HG03442 (cell line): Measurements from ENCODE around the gene NPIPA3.
A peak's percentile ranks its signal among the peaks of the same experiment; 100 is the strongest.
"Not testable (repeated sequence)": the region's sequence is repeated elsewhere in the genome, so short reads cannot be mapped to it uniquely, and the experiment has no call there.

Experiments used
- ATAC-seq: cut with Tn5 transposase; IDR thresholded peaks from one replicate; pipeline ENCODE4 v1.9.1; 2021; ENCODE audit warnings: mild to moderate bottlenecking, moderate library complexity; ENCODE audit not compliant: unreplicated experiment

NPIPA3 gene

GRCh38 chr16:14703156-14704011, at the start of gene NPIPA3:
Gene NPIPA3, plus strand, starts transcription at chr16:14703411. Its CDS starts 5,533 bp downstream, at chr16:14708944.
- ATAC-seq, result peak; percentile 96

DNA sequence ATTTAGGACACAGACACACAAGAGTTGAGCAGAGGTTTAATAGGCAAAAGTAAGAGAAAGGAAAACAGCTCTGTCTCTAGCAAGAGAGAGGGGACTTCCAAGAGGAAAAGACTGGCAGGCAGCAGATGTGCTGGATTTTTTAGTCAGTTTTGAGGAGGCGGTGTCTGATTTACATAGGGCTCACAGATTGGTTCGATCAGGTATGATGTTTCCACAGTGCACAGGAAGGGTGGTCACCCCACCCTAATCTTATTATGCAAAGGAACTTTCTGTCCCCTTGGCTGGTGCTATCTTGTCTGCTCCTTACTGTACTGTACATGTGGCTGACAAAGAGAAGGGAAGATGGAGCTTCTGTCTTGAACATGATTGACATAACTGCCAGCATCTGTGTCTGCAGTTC, 45.1 kb upstream of the NPIPA3 start:
- peak; percentile 74 for ATAC-seq

DNA sequence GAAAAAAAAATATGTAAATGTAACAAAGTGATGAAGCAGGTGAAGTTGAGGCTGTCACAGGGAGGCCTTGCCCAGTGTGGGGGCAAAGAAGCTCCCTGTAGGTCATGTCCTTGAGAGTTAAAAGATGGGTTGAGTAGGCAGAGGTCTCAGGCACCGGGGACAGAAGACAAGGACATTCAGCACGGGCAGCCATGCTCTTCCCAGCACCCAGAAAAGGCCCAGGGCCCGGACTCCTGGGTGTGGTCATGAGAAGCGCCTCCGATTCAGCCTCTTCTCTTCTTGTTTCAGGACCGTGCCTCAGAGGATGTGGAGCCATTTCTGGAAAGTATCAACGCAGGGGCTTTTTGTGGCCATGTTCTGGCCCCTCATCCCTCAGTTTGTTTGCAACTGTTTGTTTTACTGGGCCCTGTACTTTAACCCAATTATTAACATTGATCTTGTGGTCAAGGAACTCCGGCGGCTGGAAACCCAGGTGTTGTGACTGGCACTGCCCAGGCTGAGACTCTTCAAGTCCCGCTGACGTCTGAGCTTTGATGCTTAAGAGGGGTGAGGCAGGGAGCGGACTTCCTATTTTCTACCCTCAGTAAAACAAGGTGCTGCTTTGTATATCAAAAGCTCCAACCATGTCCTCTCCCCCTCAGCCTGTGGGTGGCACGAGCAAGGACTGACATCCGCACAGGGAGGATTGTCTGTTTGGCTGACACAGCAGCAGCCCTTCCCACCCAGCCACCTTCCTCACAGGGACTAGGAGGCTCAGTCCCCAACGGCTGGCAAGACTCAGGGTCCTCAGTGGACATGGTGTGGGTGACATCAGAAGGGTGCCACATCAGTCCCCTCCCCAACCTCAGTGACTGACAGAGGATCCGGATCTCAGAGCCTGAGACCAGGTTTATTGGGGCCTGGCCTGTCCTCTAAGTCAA, 35.6 kb upstream of the NPIPA3 start:
- ATAC-seq, result no peak

DNA sequence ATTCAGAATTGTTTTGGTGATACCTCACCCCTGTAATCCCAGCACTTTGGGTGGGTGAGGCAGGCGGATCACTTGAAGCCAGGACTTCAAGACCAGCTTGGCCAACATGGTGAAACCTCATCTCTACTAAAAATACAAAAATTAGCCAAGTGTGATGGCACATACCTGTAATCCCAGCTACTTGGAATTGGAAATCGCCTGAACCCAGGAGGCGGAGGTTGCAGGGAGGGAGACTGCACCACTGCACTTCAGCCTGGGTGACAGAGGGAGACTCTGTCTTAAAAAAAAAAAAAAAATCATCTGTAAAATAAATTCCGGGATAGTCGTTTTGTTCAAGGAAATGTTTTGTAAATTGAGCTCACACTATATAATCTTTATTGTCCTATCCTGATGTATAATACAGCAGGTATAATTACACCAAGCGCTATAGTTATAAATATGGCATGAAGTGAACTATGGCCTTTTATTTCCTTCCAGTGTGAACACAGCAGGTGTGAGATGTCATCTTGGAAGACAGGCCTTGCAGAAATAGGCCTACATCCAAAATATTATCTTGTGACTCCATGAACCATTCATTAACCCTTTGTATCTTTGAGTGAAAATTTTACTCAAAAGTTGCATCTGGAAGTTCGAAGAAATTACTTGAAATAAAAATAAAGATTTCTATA, 34.5 kb upstream of the NPIPA3 start:
- ATAC-seq, result no peak

GRCh38 chr16:14669776-14670175, 33.4 kb upstream of the NPIPA3 start:
- no peak for ATAC-seq

- peak; percentile 68 for ATAC-seq
Measured at GRCh38 chr16:14672403-14672971, 30.7 kb upstream of the NPIPA3 start.

DNA sequence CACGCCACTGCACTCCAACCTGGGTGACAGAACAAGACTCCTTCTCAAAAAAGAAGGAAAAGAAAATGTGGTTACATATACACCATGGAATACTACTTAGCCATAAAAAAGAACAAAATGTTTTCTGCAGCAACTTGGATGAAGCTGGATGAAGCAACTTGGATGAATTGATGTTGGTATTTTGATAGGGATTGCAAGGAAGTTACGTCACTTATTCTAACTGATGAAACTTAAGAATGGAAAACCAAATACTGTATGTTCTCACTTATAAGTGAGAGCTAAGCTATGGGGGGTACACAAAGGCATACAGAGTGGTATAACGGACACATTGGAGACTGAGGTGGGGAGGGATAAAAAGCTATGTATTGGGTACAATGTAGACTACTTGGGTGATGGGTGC, 26.6 kb upstream of the NPIPA3 start:
- no peak for ATAC-seq

- ATAC-seq, result no peak
Measured at GRCh38 chr16:14677627-14678026, 25.6 kb upstream of the NPIPA3 start.

DNA sequence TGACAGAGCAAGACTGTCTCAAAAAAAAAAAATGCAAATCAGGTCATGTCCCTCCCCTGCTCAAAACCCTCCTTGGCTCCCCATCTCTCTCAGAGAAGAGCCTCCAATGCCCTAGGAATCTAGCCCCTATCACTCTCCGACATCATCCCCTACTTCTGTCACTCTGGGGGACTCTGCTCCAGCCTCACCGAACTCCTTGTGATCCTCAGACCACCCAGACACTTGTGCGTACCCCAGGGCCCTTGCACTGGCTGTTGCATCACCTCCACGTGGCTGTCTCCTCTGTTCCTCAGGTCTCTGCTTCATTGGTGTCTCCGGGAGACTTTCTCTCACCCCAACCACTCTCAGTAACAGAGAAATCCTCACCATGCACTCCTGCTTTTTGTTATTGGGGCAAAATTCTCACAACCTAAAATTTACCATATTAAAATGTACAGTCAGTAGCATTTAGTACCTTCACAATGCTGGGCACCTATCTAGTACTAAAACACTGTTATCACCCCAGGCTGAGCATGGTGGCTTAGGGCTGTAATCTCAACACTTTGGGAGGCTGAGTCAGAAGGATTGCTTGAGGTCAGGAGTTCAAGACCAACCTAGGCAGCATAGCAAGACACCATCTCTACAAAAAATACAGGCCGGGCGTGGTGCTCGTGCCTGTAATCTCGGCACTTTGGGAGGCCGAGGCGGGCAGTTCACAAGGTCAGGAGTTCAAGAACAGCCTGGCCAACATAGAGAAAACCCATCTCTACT, 24.3 kb upstream of the NPIPA3 start:
- no peak for ATAC-seq

GRCh38 chr16:14680396-14680795, 22.8 kb upstream of the NPIPA3 start:
- not testable (repeated sequence) for ATAC-seq

DNA sequence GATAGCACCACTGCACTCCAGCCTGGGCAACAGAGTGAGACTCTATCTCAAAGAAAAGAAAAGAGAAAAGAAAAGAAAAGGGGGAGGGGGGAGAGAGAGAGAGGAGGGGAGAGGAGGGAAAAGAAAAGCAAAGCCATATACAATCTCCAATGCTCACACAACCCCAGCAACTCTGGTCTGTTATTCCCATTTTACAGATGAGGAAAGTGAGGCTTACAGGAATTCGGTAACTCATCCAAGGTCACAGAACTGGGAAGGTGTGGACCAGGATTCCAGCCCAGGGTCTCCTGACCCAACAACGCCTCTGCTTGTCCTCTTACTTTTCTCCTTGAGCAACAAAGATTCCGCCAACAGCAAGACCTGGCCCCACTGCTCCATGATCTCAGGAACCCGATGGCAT, 22.1 kb upstream of the NPIPA3 start:
- ATAC-seq, result no peak

DNA sequence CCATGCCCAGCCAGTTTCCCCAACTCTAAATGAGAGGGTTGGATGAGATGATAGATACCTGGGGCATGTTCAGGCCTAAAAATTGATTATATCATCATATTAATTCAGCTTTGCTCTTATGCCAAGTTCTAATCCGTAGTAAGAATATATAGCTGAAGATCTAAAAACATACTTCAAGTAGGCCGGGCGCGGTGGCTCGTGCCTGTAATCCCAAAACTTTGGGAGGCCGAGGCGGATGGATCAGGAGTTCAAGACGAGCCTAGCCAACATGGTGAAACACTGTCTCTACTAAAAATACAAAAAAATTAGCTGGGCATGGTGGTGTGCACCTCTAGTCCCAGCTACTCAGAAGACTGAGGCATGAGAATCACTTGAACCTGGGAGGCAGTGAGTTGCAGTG, 21.1 kb upstream of the NPIPA3 start:
- no peak for ATAC-seq

GRCh38 chr16:14685870-14686793, 17.1 kb upstream of the NPIPA3 start:
- ATAC-seq, result not testable (repeated sequence)

DNA sequence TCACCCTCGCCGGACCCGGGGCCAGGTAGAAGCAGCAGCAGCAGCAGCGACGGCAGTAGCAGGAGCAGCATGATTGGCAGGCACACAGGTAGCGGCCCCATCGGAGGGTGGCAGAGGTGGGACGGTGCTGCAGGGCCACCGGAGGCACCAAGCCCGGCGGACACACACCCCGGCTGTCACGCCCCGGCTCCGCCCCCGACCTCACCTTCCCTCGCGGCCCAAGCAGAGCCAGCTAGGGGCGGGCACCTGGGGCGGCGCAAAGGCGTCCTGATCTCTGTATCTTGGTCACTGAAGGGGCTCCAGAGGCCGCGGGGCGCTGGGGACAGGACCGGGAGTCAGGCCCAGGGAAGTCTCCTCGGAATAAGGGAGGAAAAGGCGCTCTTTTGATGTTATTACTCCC, 9.1 kb upstream of the NPIPA3 start, which contains the start of gene PLA2G10:
Gene PLA2G10 (minus strand): TSS at position 180 of the 400 bp plus-strand sequence. CDS start 79 bp downstream, at position 101.
- ATAC-seq, result not testable (repeated sequence)

GRCh38 chr16:14701859-14702258, 1.4 kb upstream of the NPIPA3 start:
- not testable (repeated sequence) for ATAC-seq

- not testable (repeated sequence) for ATAC-seq
Measured at GRCh38 chr16:14702672-14703071, 539 bp upstream of the NPIPA3 start.

DNA sequence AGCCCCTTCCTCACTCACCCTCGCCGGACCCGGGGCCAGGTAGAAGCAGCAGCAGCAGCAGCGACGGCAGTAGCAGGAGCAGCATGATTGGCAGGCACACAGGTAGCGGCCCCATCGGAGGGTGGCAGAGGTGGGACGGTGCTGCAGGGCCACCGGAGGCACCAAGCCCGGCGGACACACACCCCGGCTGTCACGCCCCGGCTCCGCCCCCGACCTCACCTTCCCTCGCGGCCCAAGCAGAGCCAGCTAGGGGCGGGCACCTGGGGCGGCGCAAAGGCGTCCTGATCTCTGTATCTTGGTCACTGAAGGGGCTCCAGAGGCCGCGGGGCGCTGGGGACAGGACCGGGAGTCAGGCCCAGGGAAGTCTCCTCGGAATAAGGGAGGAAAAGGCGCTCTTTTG, 30.0 kb downstream of the NPIPA3 start:
- not testable (repeated sequence) for ATAC-seq

- not testable (repeated sequence) for ATAC-seq
Measured at GRCh38 chr16:14740832-14741385, 37.7 kb downstream of the NPIPA3 start.
